ENCODE data around the gene CYFIP1.

CYFIP1 gene

DNA sequence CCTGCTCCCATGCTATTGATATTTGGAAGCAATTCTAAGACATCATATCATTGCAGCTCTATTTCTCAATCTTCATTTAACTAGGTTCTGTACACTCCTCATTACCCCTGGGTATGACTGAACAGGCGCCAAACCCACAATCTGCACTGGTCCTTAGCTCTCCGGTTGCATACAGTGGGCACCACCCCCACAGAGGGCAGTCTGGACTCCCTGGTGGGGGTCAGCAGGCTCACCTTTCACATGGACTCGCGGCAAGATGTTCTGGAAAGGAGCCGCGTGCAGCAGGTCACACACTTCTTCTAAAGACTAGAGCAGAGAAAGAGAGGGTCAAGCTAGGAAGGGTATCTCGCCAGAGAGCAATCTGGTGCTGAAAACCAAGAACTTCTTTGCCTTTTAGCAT is 105.2 kb downstream of the CYFIP1 start:
- H3K9me3 ChIP-seq (ENCODE audit: insufficient read depth, low read length): no peaks in the 10 kb centered on the region

DNA sequence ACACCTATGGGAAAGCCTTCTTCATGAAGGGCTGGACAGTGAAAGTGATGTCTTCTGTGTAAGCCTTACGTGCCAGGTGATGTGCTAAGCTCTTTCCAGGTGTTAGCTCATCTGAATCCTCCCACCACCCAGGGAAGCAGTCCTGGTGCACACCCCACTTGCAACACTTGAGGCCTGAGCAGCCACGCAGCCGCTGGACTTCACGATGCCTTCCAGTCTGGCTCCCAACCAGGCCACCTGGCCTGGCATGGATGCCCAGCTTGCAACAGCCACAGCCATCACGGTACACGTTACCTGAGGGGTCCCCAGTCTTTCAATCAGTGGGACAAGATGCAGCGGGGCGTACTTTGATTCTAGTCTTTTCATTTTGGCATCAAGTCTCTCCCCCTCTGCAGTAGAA is 105.9 kb downstream of the CYFIP1 start:
- Histone ChIP-seq H3K27ac (ENCODE audit: low read depth, low read length) (no peak overlapping the region), H3K4me3 (ENCODE audit: insufficient read depth, low read length, poor library complexity, severe bottlenecking) (no peak overlapping the region), H3K4me2 (ENCODE audit: low read depth, low read length, poor library complexity, severe bottlenecking) (no peak overlapping the region), H3K9me2 (replicated peaks; ENCODE audit: insufficient read depth, low read length) (no peaks in the 10 kb centered on the region), H3K36me3 (ENCODE audit: low read length) (no peaks in the 10 kb centered on the region), H4K20me1 (ENCODE audit: low read depth, low read length) (no peaks in the 10 kb centered on the region), H3K9ac (ENCODE audit: low read length) (no peak overlapping the region), H3F3A (ENCODE audit: insufficient read depth) (no peaks in the 10 kb centered on the region), H3K27me3 (ENCODE audit: low read length) (no peaks in the 10 kb centered on the region), H3K79me2 (ENCODE audit: insufficient read depth, low read length) (no peaks in the 10 kb centered on the region), H3K9me3 (ENCODE audit: insufficient read depth, low read length) (no peaks in the 10 kb centered on the region), H2AFZ (ENCODE audit: low read depth, low read length, severe bottlenecking) (no peak overlapping the region)
- TF ChIP-seq EZH2phosphoT487 (conservative IDR thresholded peaks at IDR 0.05; ENCODE audit: low read length): no peak
- TF ChIP-seq, protein P1, sequence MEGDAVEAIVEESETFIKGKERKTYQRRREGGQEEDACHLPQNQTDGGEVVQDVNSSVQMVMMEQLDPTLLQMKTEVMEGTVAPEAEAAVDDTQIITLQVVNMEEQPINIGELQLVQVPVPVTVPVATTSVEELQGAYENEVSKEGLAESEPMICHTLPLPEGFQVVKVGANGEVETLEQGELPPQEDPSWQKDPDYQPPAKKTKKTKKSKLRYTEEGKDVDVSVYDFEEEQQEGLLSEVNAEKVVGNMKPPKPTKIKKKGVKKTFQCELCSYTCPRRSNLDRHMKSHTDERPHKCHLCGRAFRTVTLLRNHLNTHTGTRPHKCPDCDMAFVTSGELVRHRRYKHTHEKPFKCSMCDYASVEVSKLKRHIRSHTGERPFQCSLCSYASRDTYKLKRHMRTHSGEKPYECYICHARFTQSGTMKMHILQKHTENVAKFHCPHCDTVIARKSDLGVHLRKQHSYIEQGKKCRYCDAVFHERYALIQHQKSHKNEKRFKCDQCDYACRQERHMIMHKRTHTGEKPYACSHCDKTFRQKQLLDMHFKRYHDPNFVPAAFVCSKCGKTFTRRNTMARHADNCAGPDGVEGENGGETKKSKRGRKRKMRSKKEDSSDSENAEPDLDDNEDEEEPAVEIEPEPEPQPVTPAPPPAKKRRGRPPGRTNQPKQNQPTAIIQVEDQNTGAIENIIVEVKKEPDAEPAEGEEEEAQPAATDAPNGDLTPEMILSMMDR (IDR thresholded peaks at IDR 0.05; ENCODE audit: insufficient read depth, low read length, poor library complexity, severe bottlenecking): no peak

More for the DNA sequence above, 105.2 kb downstream of the CYFIP1 start:
- Histone ChIP-seq H3F3A (ENCODE audit: insufficient read depth) (no peaks in the 10 kb centered on the region), H3K9ac (ENCODE audit: low read length) (no peak overlapping the region), H3K4me3 (ENCODE audit: insufficient read depth, low read length, poor library complexity, severe bottlenecking) (no peak overlapping the region), H3K4me2 (ENCODE audit: low read depth, low read length, poor library complexity, severe bottlenecking) (no peak overlapping the region), H4K20me1 (ENCODE audit: low read depth, low read length) (no peaks in the 10 kb centered on the region), H3K27ac (ENCODE audit: low read depth, low read length) (no peak overlapping the region), H3K9me2 (replicated peaks; ENCODE audit: insufficient read depth, low read length) (no peaks in the 10 kb centered on the region), H2AFZ (ENCODE audit: low read depth, low read length, severe bottlenecking) (no peak overlapping the region), H3K27me3 (ENCODE audit: low read length) (no peaks in the 10 kb centered on the region), H3K36me3 (ENCODE audit: low read length) (no peaks in the 10 kb centered on the region), H3K79me2 (ENCODE audit: insufficient read depth, low read length) (no peaks in the 10 kb centered on the region)
- no peak for TF ChIP-seq EZH2phosphoT487 (conservative IDR thresholded peaks at IDR 0.05; ENCODE audit: low read length)
- TF ChIP-seq, protein P1 (IDR thresholded peaks at IDR 0.05; ENCODE audit: insufficient read depth, low read length, poor library complexity, severe bottlenecking): no peak

GRCh38 chr15:22873841-22874240 is 106.3 kb downstream of the CYFIP1 start:
- H3K27ac ChIP-seq (ENCODE audit: low read depth, low read length): no peak overlapping the region
- no peak overlapping the region for H2AFZ ChIP-seq (ENCODE audit: low read depth, low read length, severe bottlenecking)
- no peaks in the 10 kb centered on the region for H3K27me3 ChIP-seq (ENCODE audit: low read length)
- no peak overlapping the region for H3K9ac ChIP-seq (ENCODE audit: low read length)
- H3K9me2 ChIP-seq (replicated peaks; ENCODE audit: insufficient read depth, low read length): no peaks in the 10 kb centered on the region
- no peaks in the 10 kb centered on the region for H3K36me3 ChIP-seq (ENCODE audit: low read length)
- H3K4me3 ChIP-seq (ENCODE audit: insufficient read depth, low read length, poor library complexity, severe bottlenecking): no peak overlapping the region
- H3K9me3 ChIP-seq (ENCODE audit: insufficient read depth, low read length): no peaks in the 10 kb centered on the region
- H3F3A ChIP-seq (ENCODE audit: insufficient read depth): no peaks in the 10 kb centered on the region
- no peaks in the 10 kb centered on the region for H3K79me2 ChIP-seq (ENCODE audit: insufficient read depth, low read length)
- TF ChIP-seq, protein P1 (IDR thresholded peaks at IDR 0.05; ENCODE audit: insufficient read depth, low read length, poor library complexity, severe bottlenecking): no peak
- no peak for TF ChIP-seq EZH2phosphoT487 (conservative IDR thresholded peaks at IDR 0.05; ENCODE audit: low read length)
- H3K4me2 ChIP-seq (ENCODE audit: low read depth, low read length, poor library complexity, severe bottlenecking): no peak overlapping the region
- no peaks in the 10 kb centered on the region for H4K20me1 ChIP-seq (ENCODE audit: low read depth, low read length)

Measured in SU-DHL-6 (cell line).